GM19438 (cell line): ENCODE data around the gene FBXO22.

Experiments
- ATAC-seq: cut with Tn5 transposase; IDR thresholded peaks from one replicate; pipeline ENCODE4 v1.9.1; 2021; ENCODE audit warnings: low read depth; ENCODE audit not compliant: unreplicated experiment

The FBXO22 gene

GRCh38 chr15:75918135-75918534 is 14.5 kb downstream of the FBXO22 start:
- no peak for ATAC-seq

GRCh38 chr15:75920079-75920478 is 16.4 kb downstream of the FBXO22 start:
- no peak for ATAC-seq

- no peak for ATAC-seq
Observed at GRCh38 chr15:75921732-75922703, 18.3 kb downstream of the FBXO22 start.

- no peak for ATAC-seq
Observed at GRCh38 chr15:75923756-75924155, 20.1 kb downstream of the FBXO22 start.

GRCh38 chr15:75924576-75924975 is 20.9 kb downstream of the FBXO22 start:
- no peak for ATAC-seq

- no peak for ATAC-seq
Observed at GRCh38 chr15:75925440-75925839, 21.8 kb downstream of the FBXO22 start.

- ATAC-seq, result no peak
Observed at GRCh38 chr15:75926931-75927330, 23.3 kb downstream of the FBXO22 start.

GRCh38 chr15:75927601-75928000 is 23.9 kb downstream of the FBXO22 start:
- no peak for ATAC-seq

GRCh38 chr15:75928680-75929608 is 25.3 kb downstream of the FBXO22 start:
- no peak for ATAC-seq

- no peak for ATAC-seq
Observed at GRCh38 chr15:75929799-75930565, 26.3 kb downstream of the FBXO22 start.

GRCh38 chr15:75930866-75931265 is 27.2 kb downstream of the FBXO22 start:
- no peak for ATAC-seq

- ATAC-seq, result no peak
Observed at GRCh38 chr15:75942464-75942863, 38.8 kb downstream of the FBXO22 start.

GRCh38 chr15:75943246-75943645 is 39.6 kb downstream of the FBXO22 start:
- ATAC-seq, result no peak

- ATAC-seq, result no peak
Observed at GRCh38 chr15:75943713-75944215, 40.1 kb downstream of the FBXO22 start.

- no peak for ATAC-seq
Observed at GRCh38 chr15:75945953-75946352, 42.3 kb downstream of the FBXO22 start.

- no peak for ATAC-seq
Observed at GRCh38 chr15:75947092-75947491, 43.4 kb downstream of the FBXO22 start.

- no peak for ATAC-seq
Observed at GRCh38 chr15:75948761-75949296, 45.2 kb downstream of the FBXO22 start.

GRCh38 chr15:75952525-75952924 is 48.8 kb downstream of the FBXO22 start:
- ATAC-seq, result no peak

- ATAC-seq, result no peak
Observed at GRCh38 chr15:75955720-75956119, 52.0 kb downstream of the FBXO22 start.

GRCh38 chr15:75961331-75961730 is 57.7 kb downstream of the FBXO22 start:
- no peak for ATAC-seq
